ENCODE data around the gene CAMK2B.

GRCh38 chr7:44278451-44279161, 46.8 kb downstream of the CAMK2B start:
- TF ChIP-seq GABPA (IDR thresholded peaks at IDR 0.05; ENCODE audit: low read depth, low read length) (no peak), GABPA (CRISPR knock-in tag; IDR thresholded peaks at IDR 0.05; ENCODE audit: low read depth) (no peak), CTCF (CRISPR knock-in tag; IDR thresholded peaks at IDR 0.05) (no peak), MAZ (IDR thresholded peaks at IDR 0.05; ENCODE audit: borderline replicate concordance, low read depth, low read length) (no peak), MAZ (CRISPR knock-in tag; IDR thresholded peaks at IDR 0.05; ENCODE audit: low read depth) (no peak), ZSCAN30 (CRISPR knock-in tag; IDR thresholded peaks at IDR 0.05) (no peak), AFF4 (CRISPR knock-in tag; IDR thresholded peaks at IDR 0.05) (no peak), PRDM10 (CRISPR knock-in tag; IDR thresholded peaks at IDR 0.05; ENCODE audit: low read depth) (no peak), ZNF121 (CRISPR knock-in tag; IDR thresholded peaks at IDR 0.05) (no peak), BCLAF1 (IDR thresholded peaks at IDR 0.05) (no peak), ZNF605 (CRISPR knock-in tag; IDR thresholded peaks at IDR 0.05) (no peak), ZNF280D (CRISPR knock-in tag; IDR thresholded peaks at IDR 0.05) (no peak), JUND (CRISPR knock-in tag; IDR thresholded peaks at IDR 0.05) (no peak), HMG20A (CRISPR knock-in tag; IDR thresholded peaks at IDR 0.05; ENCODE audit: borderline replicate concordance) (no peak)
